PC-3 (cell line): ENCODE measurements around the gene PPP1R1B.

Source experiments
- CTCF ChIP-seq: fragments of 300-600 bp; sonication (generic); conservative IDR thresholded peaks from 2 replicates; pipeline ENCODE4 v1.5.1; 2017; ENCODE audit warnings: antibody characterized with exemption, low read depth, mild to moderate bottlenecking, low read length
- EZH2 ChIP-seq: fragments of 300-600 bp; sonication (generic); IDR thresholded peaks from one replicate; pipeline ENCODE4 v1.6.1; 2017; ENCODE audit warnings: antibody characterized with exemption, mild to moderate bottlenecking, low read length; ENCODE audit not compliant: unreplicated experiment

- TF ChIP-seq CTCF (no peak), EZH2 (no peak)
These were observed 35.2 kb downstream of the PPP1R1B start for GRCh38 chr17:39661744-39662541.
